GM12878 (cell line): ENCODE data around the gene CCN5. TPM values are rescaled to one million over a fixed set of nuclear protein-coding genes. Genes with fewer than 3 reads are reported as not detected.

Experiments used
- ATAC-seq: fragments of 200-7000 bp; cut with Tn5 transposase; 3 replicates; pipeline ENCODE4 v1.9.1; 2020; ENCODE audit warnings: mild to moderate bottlenecking, moderate library complexity
- BruUV-seq: library from RNA; stranded (reverse); fragments of 400-500 nt; replicated peaks from 2 replicates; lab custom pipeline; 2021; lab: Mats Ljungman, UMichigan
- CTCF ChIA-PET: fragments of 300-600 bp; sonication (Branson Sonifier 250); formaldehyde crosslinking; extraction: SDS; loops from one replicate; lab custom pipeline; 2021; ENCODE audit warnings: inconsistent platforms; lab: Yijun Ruan, JAX
- POLR2A ChIA-PET: fragments of 350-600 bp; formaldehyde crosslinking; extraction: SDS; loops from one replicate; lab custom pipeline; 2021; ENCODE audit warnings: inconsistent platforms; lab: Charles Lee
- RAD21 ChIA-PET: fragments of 300-600 bp; sonication (Branson Sonifier 250); formaldehyde crosslinking; loops from one replicate; lab custom pipeline; 2023; ENCODE audit warnings: antibody characterized with exemption; ENCODE audit not compliant: unreplicated experiment; lab: Charles Lee
- SMC1A ChIA-PET: fragments of 300-600 bp; sonication (Branson Sonifier 250); formaldehyde crosslinking; loops from one replicate; lab custom pipeline; 2023; ENCODE audit not compliant: unreplicated experiment, uncharacterized antibody; lab: Charles Lee
- DNase-seq: peaks from one replicate; pipeline ENCODE4 v3.0.0-alpha.2; 2011; ENCODE audit warnings: low read depth, low spot score
- FAIRE-seq: peaks from 3 replicates; lab custom pipeline; 2011; peaks lifted over from hg19 to GRCh38; lab: Jason Lieb, UNC
- H2AFZ ChIP-seq: 2 replicates; pipeline ENCODE4 v1.6.0; 2011; ENCODE audit warnings: low read depth, low read length, control low read depth; ENCODE audit not compliant: control insufficient read depth
- H3K27ac ChIP-seq: 2 replicates; pipeline ENCODE4 v1.5.1; 2011; ENCODE audit warnings: control low read depth; ENCODE audit not compliant: control insufficient read depth, insufficient read depth
- H3K27me3 ChIP-seq, 2 experiments: replicated peaks in 1 of 2; 2 replicates each; pipeline versions ENCODE4 v1.6.0 to v1.6.1; 2011; ENCODE audit warnings: low read length in 1 of 2; ENCODE audit not compliant: control insufficient read depth in 2 of 2, insufficient read depth in 2 of 2
- H3K36me3 ChIP-seq, 2 experiments: 2 replicates each; pipeline ENCODE4 v1.5.1; 2011; ENCODE audit warnings: low read length in 1 of 2; ENCODE audit not compliant: control insufficient read depth in 2 of 2, insufficient read depth in 2 of 2
- H3K4me1 ChIP-seq: 2 replicates; pipeline ENCODE4 v1.6.1; 2011; ENCODE audit warnings: mild to moderate bottlenecking, low read length, moderate library complexity, mixed read lengths; ENCODE audit not compliant: control insufficient read depth, insufficient read depth
- H3K4me2 ChIP-seq: 2 replicates; pipeline ENCODE4 v1.6.0; 2011; ENCODE audit warnings: control low read depth; ENCODE audit not compliant: control insufficient read depth, insufficient read depth
- H3K4me3 ChIP-seq: fragments of 200-600 bp; sonication (generic); 2 replicates; pipeline ENCODE4 v1.5.1; 2016
- H3K79me2 ChIP-seq: 2 replicates; pipeline ENCODE4 v1.6.0; 2011; ENCODE audit warnings: low read length; ENCODE audit not compliant: control insufficient read depth, insufficient read depth
- H3K9ac ChIP-seq: 2 replicates; pipeline ENCODE4 v1.8.0; 2011; ENCODE audit warnings: low read length, control low read depth, mixed read lengths; ENCODE audit not compliant: control insufficient read depth, insufficient read depth
- H3K9me3 ChIP-seq: replicated peaks from 3 replicates; pipeline ENCODE4 v1.5.1; 2011; ENCODE audit warnings: mild to moderate bottlenecking, low read length; ENCODE audit not compliant: control insufficient read depth, insufficient read depth
- H4K20me1 ChIP-seq: 2 replicates; pipeline ENCODE4 v1.6.0; 2011; ENCODE audit not compliant: control insufficient read depth, insufficient read depth
- BCL11A ChIP-seq: IDR thresholded peaks from 2 replicates; pipeline ENCODE4 v1.6.1; 2011; ENCODE audit warnings: low read depth, low read length
- BMI1 ChIP-seq: fragments of 450-650 bp; IDR thresholded peaks from 2 replicates; pipeline ENCODE4 v1.6.1; 2016; ENCODE audit warnings: mild to moderate bottlenecking, moderate library complexity, borderline replicate concordance
- GABPA ChIP-seq: IDR thresholded peaks from 2 replicates; pipeline ENCODE4 v1.6.1; 2014; ENCODE audit warnings: antibody characterized with exemption, low read depth, mild to moderate bottlenecking, inconsistent platforms
- LARP7 ChIP-seq: fragments of 450-650 bp; IDR thresholded peaks from 2 replicates; pipeline ENCODE4 v1.6.1; 2017; ENCODE audit warnings: mild to moderate bottlenecking
- MTA2 ChIP-seq: fragments of 450-650 bp; IDR thresholded peaks from 2 replicates; pipeline ENCODE4 v1.6.1; 2016; ENCODE audit warnings: low read depth, mild to moderate bottlenecking, moderate library complexity
- NR2C2 ChIP-seq: IDR thresholded peaks from 2 replicates; pipeline ENCODE4 v1.6.1; 2011; ENCODE audit warnings: borderline replicate concordance, low read depth; ENCODE audit not compliant: control insufficient read depth, insufficient read length
- POLR2AphosphoS5 ChIP-seq: IDR thresholded peaks from 2 replicates; pipeline ENCODE4 v1.6.1; 2011; ENCODE audit warnings: mild to moderate bottlenecking, low read length, inconsistent platforms
- ZNF622 ChIP-seq: fragments of 450-650 bp; IDR thresholded peaks from 2 replicates; pipeline ENCODE4 v1.6.1; 2017; ENCODE audit warnings: mild to moderate bottlenecking, inconsistent platforms
- WGBS: methylation state at CpG from one replicate; pipeline ENCODE4 v1.1.6; 2016; ENCODE audit warnings: low lambda C conversion rate; ENCODE audit not compliant: insufficient replicate concordance, insufficient coverage; ENCODE audit errors: missing lambda C conversion rate; 5-methylcytosine and 5-hydroxymethylcytosine counted together
- in situ Hi-C: fragments of 300-500 bp; cut with MboI; formaldehyde crosslinking; loops from 9 replicates; pipeline ENCODE4 v1.14.3; 2018; ENCODE audit warnings: mixed read lengths
- intact Hi-C: fragments of 100-400 bp; cut with micrococcal nuclease; formaldehyde crosslinking; loops from one replicate; pipeline ENCODE4 v1.14.2; 2022; ENCODE audit not compliant: unreplicated experiment
- polyA plus RNA-seq, 11 experiments: library from polyadenylated mRNA; depleted of rRNA in 4 of 11; unstranded in 6 of 11; stranded (reverse) in 5 of 11; fragments of >200 nt; fragmentation: Nextera tagmentation in 4 of 11; fragmentation: Illumina TruSeq in 1 of 11; extraction: Ambion mirVana in 4 of 11; extraction: Trizol in 1 of 11; gene quantifications; 1 replicate in 1 of 11; 2 replicates in 10 of 11; pipeline versions ENCODE4 v1.2.1 to v1.2.3, GENCODE V29; 2011 to 2016; ENCODE audit warnings: inconsistent platforms in 2 of 11, missing spikeins in 2 of 11, low read depth in 1 of 11
- total RNA-seq, 4 experiments: library from RNA; depleted of rRNA in 3 of 4; stranded (reverse); fragments of >200 nt in 3 of 4; fragmentation: Illumina TruSeq in 1 of 4; extraction: Trizol in 1 of 4; gene quantifications; 2 replicates each; pipeline versions ENCODE4 v1.2.1 to v1.2.3, GENCODE V29; 2013 to 2021
- TF ChIP-seq, protein P1 (sequence below): fragments of 450-650 bp; IDR thresholded peaks from 2 replicates; pipeline ENCODE4 v1.6.1; 2017; ENCODE audit warnings: antibody characterized with exemption, mild to moderate bottlenecking, moderate library complexity
- TF ChIP-seq, protein P2 (sequence below): fragments of 450-650 bp; IDR thresholded peaks from 2 replicates; pipeline ENCODE4 v1.6.1; 2016; ENCODE audit warnings: mild to moderate bottlenecking, moderate library complexity, borderline replicate concordance
- TF ChIP-seq, protein P3 (sequence below): IDR thresholded peaks from 2 replicates; pipeline ENCODE4 v1.6.1; 2011; ENCODE audit warnings: low read depth, mild to moderate bottlenecking, low read length, moderate library complexity, borderline replicate concordance; ENCODE audit errors: extremely low read depth
- TF ChIP-seq, protein P4 (sequence below): IDR thresholded peaks from 2 replicates; pipeline ENCODE4 v1.6.1; 2011; ENCODE audit warnings: borderline replicate concordance, low read depth, mild to moderate bottlenecking, moderate library complexity, low read length; ENCODE audit not compliant: insufficient read depth, poor library complexity, severe bottlenecking

The CCN5 gene
- total and polyA plus RNA-seq, 10 of the 15 experiments (the other 5 are each of a cell fraction or from before 2014, with no cell fraction given): 0.14 to 0.15 TPM; not detected in 8

DNA sequence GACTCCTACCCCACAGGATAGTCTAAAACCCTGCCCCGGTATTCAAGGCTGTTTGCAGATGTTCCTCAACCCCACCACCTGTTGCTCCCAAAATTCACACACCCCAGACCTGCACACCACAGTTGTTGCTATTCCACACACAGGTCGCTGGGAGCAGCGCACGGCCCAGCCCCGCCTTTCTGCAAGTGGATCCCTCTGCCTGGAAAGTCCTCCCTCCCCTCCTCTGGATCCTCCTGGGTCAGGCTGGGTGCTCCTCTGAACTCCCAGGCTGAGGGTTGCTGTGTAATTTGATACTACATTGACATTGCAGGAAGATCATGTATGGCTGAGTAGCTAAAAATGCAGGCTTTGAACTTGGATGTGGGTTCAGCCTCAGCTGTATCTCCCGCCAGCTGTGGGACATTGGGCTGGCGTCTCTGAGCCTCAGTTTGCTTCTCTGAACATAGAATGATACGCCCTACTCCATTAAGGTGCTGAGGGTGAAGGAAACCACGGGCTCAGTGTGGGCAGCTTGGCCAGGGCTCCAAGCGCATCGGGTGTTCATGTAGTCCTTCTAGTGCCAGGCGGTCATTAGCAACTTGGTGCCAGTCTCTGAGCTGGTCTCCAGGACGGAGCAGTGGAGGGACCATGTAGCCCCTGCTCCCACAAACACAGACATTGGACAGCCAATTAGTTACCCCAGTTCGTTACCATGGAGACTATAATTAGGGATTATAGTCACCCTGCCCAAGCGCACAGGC is 13.9 kb upstream of the CCN5 start:
- BruUV-seq: no TSS peak
- ChIA-PET RAD21 (no interaction called here), POLR2A (no interaction called here), CTCF (interaction anchor here (0.6 kb wide), 1 partner anchor 318 kb away, joined by 3 read pairs; no protein-coding TSS in a partner anchor), SMC1A (no interaction called here)
- Histone ChIP-seq H2AFZ (no peak overlapping the region), H4K20me1 (no peaks in the 10 kb centered on the region), H3K4me2 (no peak overlapping the region), H3K27ac (no peak overlapping the region), H3K4me1 (peaks cover 16% of the 10 kb centered on the region), H3K4me3 (no peak overlapping the region), H3K36me3 (no peaks in the 10 kb centered on the region), H3K9me3 (no peaks in the 10 kb centered on the region), H3K27me3 (no peaks in the 10 kb centered on the region; a peak in 2 of 4 replicates), H3K9ac (no peak overlapping the region), H3K79me2 (no peaks in the 10 kb centered on the region)
- WGBS: 57% methylated on average over 15 of the region's 15 CpGs
- FAIRE-seq: no peak
- no peak for DNase-seq
- intact Hi-C loops (no loop called here), in situ Hi-C loops (no loop called here)
- no peak for ATAC-seq
- TF ChIP-seq, protein P1, sequence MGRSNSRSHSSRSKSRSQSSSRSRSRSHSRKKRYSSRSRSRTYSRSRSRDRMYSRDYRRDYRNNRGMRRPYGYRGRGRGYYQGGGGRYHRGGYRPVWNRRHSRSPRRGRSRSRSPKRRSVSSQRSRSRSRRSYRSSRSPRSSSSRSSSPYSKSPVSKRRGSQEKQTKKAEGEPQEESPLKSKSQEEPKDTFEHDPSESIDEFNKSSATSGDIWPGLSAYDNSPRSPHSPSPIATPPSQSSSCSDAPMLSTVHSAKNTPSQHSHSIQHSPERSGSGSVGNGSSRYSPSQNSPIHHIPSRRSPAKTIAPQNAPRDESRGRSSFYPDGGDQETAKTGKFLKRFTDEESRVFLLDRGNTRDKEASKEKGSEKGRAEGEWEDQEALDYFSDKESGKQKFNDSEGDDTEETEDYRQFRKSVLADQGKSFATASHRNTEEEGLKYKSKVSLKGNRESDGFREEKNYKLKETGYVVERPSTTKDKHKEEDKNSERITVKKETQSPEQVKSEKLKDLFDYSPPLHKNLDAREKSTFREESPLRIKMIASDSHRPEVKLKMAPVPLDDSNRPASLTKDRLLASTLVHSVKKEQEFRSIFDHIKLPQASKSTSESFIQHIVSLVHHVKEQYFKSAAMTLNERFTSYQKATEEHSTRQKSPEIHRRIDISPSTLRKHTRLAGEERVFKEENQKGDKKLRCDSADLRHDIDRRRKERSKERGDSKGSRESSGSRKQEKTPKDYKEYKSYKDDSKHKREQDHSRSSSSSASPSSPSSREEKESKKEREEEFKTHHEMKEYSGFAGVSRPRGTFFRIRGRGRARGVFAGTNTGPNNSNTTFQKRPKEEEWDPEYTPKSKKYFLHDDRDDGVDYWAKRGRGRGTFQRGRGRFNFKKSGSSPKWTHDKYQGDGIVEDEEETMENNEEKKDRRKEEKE: no peak
- TF ChIP-seq LARP7: no peak
- TF ChIP-seq, protein P2, sequence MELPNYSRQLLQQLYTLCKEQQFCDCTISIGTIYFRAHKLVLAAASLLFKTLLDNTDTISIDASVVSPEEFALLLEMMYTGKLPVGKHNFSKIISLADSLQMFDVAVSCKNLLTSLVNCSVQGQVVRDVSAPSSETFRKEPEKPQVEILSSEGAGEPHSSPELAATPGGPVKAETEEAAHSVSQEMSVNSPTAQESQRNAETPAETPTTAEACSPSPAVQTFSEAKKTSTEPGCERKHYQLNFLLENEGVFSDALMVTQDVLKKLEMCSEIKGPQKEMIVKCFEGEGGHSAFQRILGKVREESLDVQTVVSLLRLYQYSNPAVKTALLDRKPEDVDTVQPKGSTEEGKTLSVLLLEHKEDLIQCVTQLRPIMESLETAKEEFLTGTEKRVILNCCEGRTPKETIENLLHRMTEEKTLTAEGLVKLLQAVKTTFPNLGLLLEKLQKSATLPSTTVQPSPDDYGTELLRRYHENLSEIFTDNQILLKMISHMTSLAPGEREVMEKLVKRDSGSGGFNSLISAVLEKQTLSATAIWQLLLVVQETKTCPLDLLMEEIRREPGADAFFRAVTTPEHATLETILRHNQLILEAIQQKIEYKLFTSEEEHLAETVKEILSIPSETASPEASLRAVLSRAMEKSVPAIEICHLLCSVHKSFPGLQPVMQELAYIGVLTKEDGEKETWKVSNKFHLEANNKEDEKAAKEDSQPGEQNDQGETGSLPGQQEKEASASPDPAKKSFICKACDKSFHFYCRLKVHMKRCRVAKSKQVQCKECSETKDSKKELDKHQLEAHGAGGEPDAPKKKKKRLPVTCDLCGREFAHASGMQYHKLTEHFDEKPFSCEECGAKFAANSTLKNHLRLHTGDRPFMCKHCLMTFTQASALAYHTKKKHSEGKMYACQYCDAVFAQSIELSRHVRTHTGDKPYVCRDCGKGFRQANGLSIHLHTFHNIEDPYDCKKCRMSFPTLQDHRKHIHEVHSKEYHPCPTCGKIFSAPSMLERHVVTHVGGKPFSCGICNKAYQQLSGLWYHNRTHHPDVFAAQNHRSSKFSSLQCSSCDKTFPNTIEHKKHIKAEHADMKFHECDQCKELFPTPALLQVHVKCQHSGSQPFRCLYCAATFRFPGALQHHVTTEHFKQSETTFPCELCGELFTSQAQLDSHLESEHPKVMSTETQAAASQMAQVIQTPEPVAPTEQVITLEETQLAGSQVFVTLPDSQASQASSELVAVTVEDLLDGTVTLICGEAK: no peak
- TF ChIP-seq NR2C2: no peak
- TF ChIP-seq BMI1: no peak
- TF ChIP-seq, protein P3, sequence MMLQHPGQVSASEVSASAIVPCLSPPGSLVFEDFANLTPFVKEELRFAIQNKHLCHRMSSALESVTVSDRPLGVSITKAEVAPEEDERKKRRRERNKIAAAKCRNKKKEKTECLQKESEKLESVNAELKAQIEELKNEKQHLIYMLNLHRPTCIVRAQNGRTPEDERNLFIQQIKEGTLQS: no peak
- TF ChIP-seq BCL11A: no peak
- TF ChIP-seq, protein P4, sequence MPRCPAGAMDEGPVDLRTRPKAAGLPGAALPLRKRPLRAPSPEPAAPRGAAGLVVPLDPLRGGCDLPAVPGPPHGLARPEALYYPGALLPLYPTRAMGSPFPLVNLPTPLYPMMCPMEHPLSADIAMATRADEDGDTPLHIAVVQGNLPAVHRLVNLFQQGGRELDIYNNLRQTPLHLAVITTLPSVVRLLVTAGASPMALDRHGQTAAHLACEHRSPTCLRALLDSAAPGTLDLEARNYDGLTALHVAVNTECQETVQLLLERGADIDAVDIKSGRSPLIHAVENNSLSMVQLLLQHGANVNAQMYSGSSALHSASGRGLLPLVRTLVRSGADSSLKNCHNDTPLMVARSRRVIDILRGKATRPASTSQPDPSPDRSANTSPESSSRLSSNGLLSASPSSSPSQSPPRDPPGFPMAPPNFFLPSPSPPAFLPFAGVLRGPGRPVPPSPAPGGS: no peak
- no peak for TF ChIP-seq POLR2AphosphoS5
- no peak for TF ChIP-seq MTA2
- TF ChIP-seq GABPA: no peak
- TF ChIP-seq ZNF622: no peak
